ENCODE results near the gene PAQR7. TPM values are rescaled to one million over a fixed set of nuclear protein-coding genes. Genes with fewer than 3 reads are reported as not detected.

The PAQR7 gene
- total RNA-seq, 1 experiment from 2014 or later, result 6.7 TPM

- ChIA-PET POLR2A (no interaction called here), CTCF (interaction anchor here (0.6 to 5.5 kb wide), 4 partner anchors 17 to 314 kb away, joined by 3 to 26 read pairs (median 3); no protein-coding TSS in a partner anchor)
- H3K9me3 Mint-ChIP-seq, result no peaks in the 10 kb centered on the region
- ATAC-seq (no peak), DNase-seq (ENCODE audit: low spot score) (no peak)
- no peak overlapping the region for H3K4me3 Mint-ChIP-seq
- H3K36me3 Mint-ChIP-seq, result peaks cover 9% of the 10 kb centered on the region; the same call in 1 of the 2 replicates
- H3K27ac Mint-ChIP-seq, result no peak overlapping the region
- no peaks in the 10 kb centered on the region for H3K27me3 Mint-ChIP-seq (ENCODE audit: low read depth)
- no peak for TF ChIP-seq SMAD4 (CRISPR knock-in tag; IDR thresholded peaks at IDR 0.05)
- no peak for TF ChIP-seq ZNF416 (CRISPR knock-in tag; IDR thresholded peaks at IDR 0.05)
- TF ChIP-seq AR (CRISPR knock-in tag; IDR thresholded peaks at IDR 0.05), result no peak
- TF ChIP-seq STAT6 (CRISPR knock-in tag; conservative IDR thresholded peaks at IDR 0.05; ENCODE audit: low read depth), result no peak
- no peak for TF ChIP-seq TEAD4 (CRISPR knock-in tag; IDR thresholded peaks at IDR 0.05)
- TF ChIP-seq ZMAT4 (CRISPR knock-in tag; IDR thresholded peaks at IDR 0.05), result no peak
- TF ChIP-seq USF1 (CRISPR knock-in tag; IDR thresholded peaks at IDR 0.05), result no peak
- TF ChIP-seq NFYB (CRISPR knock-in tag; conservative IDR thresholded peaks at IDR 0.05; ENCODE audit: low read depth), result no peak
- no peak for TF ChIP-seq ZBTB21 (CRISPR knock-in tag; IDR thresholded peaks at IDR 0.05; ENCODE audit: borderline replicate concordance)
- no peak for TF ChIP-seq FOXP1 (CRISPR knock-in tag; IDR thresholded peaks at IDR 0.05; ENCODE audit: borderline replicate concordance)
- TF ChIP-seq RELA (CRISPR knock-in tag; IDR thresholded peaks at IDR 0.05; ENCODE audit: borderline replicate concordance), result no peak
- no peak for TF ChIP-seq TP53 (CRISPR knock-in tag; IDR thresholded peaks at IDR 0.05)
- TF ChIP-seq MYBL2 (CRISPR knock-in tag; IDR thresholded peaks at IDR 0.05), result no peak
- H3K4me1 Mint-ChIP-seq, result peaks cover 20% of the 10 kb centered on the region
Observed at GRCh38 chr1:25815208-25816111, 60.0 kb downstream of the PAQR7 start.

GRCh38 chr1:25814549-25815087, 60.9 kb downstream of the PAQR7 start:
- no peak for TF ChIP-seq FOXJ3 (CRISPR knock-in tag; IDR thresholded peaks at IDR 0.05; ENCODE audit: borderline replicate concordance)
- no peak for TF ChIP-seq MXD4 (CRISPR knock-in tag; IDR thresholded peaks at IDR 0.05; ENCODE audit: borderline replicate concordance)
- TF ChIP-seq ARID4B (CRISPR knock-in tag; IDR thresholded peaks at IDR 0.05; ENCODE audit: borderline replicate concordance), result no peak
- no peak overlapping the region for H3K27ac Mint-ChIP-seq
- no peaks in the 10 kb centered on the region for H3K27me3 Mint-ChIP-seq (ENCODE audit: low read depth)
- no peak overlapping the region for H3K4me3 Mint-ChIP-seq
- peaks cover 20% of the 10 kb centered on the region for H3K4me1 Mint-ChIP-seq
- H3K36me3 Mint-ChIP-seq, result peaks cover 9% of the 10 kb centered on the region; the same call in 1 of the 2 replicates
- ChIA-PET CTCF (interaction anchor here (0.6 to 1.4 kb wide), 3 partner anchors 239 to 313 kb away, joined by 3 to 4 read pairs (median 3); no protein-coding TSS in a partner anchor), POLR2A (no interaction called here)
- DNase-seq (ENCODE audit: low spot score) (no peak), ATAC-seq (no peak)
- H3K9me3 Mint-ChIP-seq, result no peaks in the 10 kb centered on the region

Measured in WTC11 (cell line).